GM19467 (cell line): Measurements from ENCODE around the gene TINAG.
"Not testable (repeated sequence)": the region's sequence is repeated elsewhere in the genome, so short reads cannot be mapped to it uniquely, and the experiment has no call there.

Experiments
- ATAC-seq: cut with Tn5 transposase; IDR thresholded peaks from one replicate; pipeline ENCODE4 v1.9.1; 2021; ENCODE audit warnings: mild to moderate bottlenecking, moderate library complexity; ENCODE audit not compliant: unreplicated experiment

The TINAG gene

GRCh38 chr6:54307439-54307910 is 766 bp upstream of the TINAG start:
- ATAC-seq: peak; percentile 69

DNA sequence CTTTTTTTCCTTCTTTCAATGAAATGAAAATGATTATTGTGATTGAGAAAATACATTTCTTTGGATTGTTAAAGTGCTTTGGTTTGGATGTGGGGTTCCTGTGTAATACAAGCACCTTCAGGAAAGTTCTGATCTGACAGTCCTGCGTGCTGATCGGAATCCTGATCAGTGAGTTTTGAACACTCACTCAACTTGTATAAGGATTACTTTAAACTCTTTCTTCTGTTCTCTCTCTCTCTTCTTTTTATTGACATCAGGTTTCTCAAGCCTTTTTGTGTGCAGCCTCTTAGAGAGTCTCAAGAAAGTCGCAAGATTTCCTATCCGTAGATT is 710 bp downstream of the TINAG start:
- no peak for ATAC-seq

- no peak for ATAC-seq
Observed at GRCh38 chr6:54310377-54311152, 2.3 kb downstream of the TINAG start.

GRCh38 chr6:54315656-54316055 is 7.4 kb downstream of the TINAG start:
- no peak for ATAC-seq

- ATAC-seq: no peak
Observed at GRCh38 chr6:54320871-54321270, 12.6 kb downstream of the TINAG start.

- ATAC-seq: no peak
Observed at GRCh38 chr6:54327631-54328030, 19.4 kb downstream of the TINAG start.

GRCh38 chr6:54331571-54331970 is 23.3 kb downstream of the TINAG start:
- not testable (repeated sequence) for ATAC-seq

DNA sequence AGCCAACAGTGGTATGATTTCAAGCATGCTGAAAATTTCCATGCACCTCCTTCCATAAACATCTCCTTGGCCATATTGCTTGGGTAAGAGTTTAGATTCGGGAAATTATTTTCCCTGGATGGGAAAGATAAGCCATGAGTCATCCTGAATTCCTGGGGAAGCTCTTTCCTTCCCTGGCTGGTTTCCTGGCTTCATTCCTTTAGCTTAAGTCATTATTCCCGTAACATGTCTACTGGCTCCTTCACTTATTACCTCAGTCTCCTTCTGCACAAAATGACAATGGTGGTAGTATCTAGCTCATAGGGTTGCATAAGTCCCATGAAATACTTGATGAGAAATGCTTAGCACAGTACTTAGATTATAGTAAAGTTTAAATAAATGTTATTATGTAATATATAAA is 27.6 kb downstream of the TINAG start:
- no peak for ATAC-seq

DNA sequence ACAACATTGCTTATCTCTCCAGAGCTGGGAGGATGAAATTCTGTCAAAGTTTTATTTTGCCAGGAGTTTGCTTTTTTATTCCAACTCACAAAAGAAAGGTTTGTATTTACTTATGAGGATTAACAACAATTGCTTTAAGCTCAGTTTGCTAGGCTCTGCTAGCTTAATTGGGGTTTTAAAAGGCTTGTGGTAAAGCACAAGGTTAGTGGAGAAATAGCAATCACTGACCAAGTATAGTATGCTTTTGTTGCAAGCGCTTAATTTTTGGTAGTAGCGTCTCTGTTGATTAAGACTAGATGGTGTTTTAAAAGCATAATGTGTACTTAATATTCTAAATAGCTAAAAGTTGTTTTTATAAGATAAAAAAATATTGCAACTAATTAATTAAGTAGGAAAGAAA is 45.7 kb downstream of the TINAG start:
- ATAC-seq: no peak

DNA sequence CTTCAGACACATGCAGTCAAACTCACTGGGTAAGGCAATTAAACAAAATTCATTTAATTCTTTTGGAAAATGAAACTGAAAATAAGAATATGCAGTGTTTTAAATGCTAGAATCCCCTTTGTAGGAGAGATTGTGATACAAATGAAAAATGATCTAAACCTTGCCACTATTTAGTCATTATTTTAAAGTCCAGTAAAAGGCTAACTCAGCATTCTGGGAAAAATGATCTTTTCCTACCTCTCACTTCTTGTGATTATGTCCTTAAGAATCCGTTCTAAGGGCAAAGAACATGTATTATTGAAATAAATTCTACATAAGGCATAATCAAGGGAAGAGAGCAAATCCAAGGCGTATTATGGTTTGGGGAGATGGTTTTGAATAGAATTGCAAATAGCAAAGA is 46.4 kb downstream of the TINAG start:
- no peak for ATAC-seq

DNA sequence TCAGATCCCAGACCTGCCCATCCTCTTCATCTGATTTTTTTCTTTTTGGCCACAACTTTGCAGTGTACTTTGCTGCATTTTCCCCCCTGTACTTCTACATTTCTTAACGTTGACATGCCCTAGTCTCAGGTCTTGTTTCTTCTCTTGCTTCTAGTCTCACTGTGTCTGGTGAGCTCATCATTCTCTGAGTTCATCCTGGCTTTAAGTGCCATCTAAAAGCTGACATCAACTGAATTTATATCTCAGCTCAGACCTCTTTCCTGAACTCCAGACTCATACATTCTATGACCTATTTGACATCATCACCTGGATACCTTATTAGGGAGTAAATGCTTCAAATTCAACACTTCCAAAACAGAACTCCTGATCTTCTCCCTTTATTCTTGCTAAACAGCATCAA is 48.9 kb downstream of the TINAG start:
- no peak for ATAC-seq

GRCh38 chr6:54361188-54361587 is 52.9 kb downstream of the TINAG start:
- ATAC-seq: no peak

GRCh38 chr6:54361734-54362133 is 53.5 kb downstream of the TINAG start:
- no peak for ATAC-seq

DNA sequence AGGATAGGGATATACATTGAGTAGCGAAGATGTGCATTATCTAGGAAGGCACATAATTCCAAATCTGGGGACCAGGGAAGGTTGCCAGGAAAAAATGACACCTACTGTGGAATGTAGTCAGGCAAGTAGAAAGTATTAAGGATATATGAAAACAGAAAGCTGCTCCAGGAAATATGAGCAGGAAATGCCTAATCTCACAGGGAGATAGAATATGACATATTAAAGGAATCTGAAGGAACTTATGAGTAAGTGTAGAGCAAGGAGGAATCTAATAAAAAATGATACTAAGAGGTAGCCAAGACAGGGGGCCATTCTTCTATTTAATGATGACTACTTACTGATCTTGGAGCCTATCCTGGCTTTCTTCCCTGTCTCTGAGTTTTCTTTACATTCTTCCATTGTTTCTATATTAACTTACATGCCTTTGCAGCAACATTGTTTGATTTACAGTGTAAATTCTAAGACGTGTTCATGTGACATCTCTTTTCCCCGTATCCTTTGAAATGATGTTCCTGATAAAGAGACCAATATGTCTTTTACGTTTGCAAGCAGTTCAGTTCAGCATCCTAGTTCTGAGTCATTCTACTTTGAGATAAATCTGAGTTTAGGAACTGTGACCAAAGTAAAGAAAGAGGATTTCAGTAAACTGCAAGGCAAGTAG is 58.6 kb downstream of the TINAG start:
- ATAC-seq: no peak

DNA sequence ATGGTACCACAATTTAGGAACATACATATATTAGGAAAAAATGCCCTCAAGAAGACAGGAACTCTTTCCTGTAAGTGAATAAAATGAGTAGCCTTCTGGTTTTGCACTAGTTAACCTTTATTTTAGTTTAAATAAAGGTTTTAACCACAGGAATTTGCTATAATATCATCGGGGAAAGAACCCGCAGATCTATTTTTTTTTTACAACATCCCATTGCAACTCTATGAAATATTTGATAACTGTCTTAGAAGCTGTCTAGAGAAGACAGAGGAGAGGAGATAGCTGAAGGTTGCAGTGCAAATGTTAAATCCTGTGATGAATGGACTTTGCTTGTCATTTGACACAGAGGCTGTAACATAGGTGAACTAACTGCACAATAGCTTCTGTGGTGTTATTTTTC is 69.5 kb downstream of the TINAG start:
- no peak for ATAC-seq

DNA sequence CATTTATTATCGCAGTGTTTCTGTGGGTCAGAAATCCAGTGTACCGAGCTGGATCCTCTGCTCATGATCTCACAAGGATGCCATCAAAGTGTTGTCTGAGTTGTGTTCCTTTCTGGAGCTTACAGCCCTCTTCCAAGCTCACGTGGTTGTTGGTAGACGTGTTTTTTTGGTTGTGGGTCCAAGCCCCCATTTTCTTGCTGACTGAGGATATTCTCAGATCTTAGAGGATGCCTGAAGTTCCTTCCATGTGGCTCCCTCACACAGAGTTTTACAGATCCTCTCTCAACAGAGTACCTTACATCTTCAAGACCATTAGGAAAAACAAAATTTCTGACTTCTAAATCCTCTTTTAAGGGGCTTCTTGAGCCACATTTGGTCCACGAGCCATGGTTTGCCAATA is 78.1 kb downstream of the TINAG start:
- ATAC-seq: no peak

GRCh38 chr6:54390362-54390761 is 82.1 kb downstream of the TINAG start:
- ATAC-seq: no peak

GRCh38 chr6:54391577-54391976 is 83.3 kb downstream of the TINAG start:
- no peak for ATAC-seq

DNA sequence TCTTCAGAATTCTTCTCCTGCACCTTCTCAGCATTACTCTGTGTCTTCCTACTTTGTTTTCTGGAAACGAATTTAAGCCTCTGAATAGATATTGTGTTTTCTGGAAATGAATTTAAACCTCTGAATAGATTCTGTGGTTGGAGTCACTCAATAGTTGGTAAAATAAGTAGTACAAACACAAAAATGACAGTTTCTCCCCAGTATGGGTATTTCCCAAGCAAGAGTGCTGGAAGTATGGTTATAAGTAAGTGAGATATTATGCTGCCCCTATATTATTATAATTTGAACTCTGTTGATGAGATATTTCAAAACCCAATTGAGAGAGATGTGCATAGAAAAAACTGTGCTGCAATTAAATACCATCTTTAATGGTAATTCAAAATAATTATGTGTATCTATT is 94.9 kb downstream of the TINAG start:
- ATAC-seq: no peak

DNA sequence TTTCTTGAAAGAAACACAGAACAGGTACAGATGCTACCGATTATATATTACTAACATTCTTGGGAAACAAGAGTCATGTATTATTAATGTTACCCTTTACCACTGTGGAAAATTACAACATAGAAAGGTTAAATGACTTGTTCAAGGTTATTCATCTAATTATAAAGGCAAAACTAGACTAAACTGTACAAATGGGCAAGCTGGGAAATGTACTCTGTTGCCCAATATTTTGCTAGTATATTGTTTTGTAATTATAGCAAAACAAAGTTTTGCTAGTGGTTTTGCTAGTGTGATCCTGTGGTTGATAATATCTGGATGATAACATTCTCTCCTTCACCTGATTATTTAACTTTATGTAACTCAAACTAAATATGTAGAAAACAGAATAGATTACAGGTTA is 96.5 kb downstream of the TINAG start:
- no peak for ATAC-seq

DNA sequence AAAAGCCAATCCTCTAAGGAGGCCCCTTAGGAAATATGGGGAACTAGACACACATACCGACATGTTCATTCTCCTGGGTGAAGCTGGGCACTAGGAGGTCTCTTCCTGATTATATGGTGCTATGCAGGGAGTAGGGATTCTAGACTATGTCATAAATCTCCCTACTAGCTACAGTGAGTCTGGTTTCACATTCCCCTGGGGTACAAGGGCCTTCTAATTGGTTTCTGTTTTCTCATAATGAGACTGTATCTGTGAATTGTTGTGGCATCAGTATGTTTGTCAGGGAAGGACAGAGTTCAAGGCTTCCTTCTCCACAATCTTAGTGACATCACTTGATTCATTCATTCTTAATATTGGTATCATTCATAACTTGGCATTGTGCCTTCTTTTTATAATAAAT is 103.5 kb downstream of the TINAG start:
- no peak for ATAC-seq

DNA sequence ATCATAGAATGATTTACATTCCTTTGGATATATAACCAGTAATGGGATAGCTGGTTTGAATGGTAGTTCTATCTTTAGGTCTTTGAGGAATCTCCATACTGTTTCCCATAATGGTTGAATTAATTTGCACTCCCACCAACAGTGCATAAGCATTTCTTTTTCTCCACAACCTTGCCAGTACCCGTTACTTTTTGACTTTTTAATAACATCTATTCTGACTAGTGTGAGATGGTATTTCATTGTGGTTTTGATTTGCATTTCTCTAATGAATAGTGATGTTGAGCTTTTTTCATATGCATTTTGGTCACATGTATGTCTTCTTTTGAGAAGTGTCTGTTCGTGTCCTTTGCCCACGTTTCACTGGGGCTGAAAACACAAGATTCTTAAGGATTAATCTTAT is 107.3 kb downstream of the TINAG start:
- ATAC-seq: no peak

DNA sequence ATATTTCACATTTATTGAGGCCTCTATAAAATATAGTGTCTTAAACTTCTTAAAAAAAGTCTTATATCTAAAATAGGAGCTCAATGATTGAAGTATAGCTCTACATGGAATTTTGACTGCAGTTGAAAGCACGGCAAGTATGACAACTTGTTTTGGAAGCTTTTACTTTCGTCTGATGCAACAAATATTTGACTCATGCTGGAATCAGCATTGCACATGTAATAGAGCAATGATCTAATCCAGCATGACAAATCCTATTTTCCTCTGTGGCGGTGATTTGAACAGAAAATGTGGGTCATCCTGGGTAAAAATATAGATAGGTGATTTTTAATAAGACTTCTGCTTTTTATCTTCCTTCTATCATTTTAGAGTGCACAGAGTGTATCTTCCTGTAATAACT is 111.6 kb downstream of the TINAG start:
- no peak for ATAC-seq
